ENCODE measurements around the gene UBE3B. TPM values are rescaled to one million over a fixed set of nuclear protein-coding genes. Genes with fewer than 3 reads are reported as not detected.

Gene UBE3B
- total and polyA plus RNA-seq, 2 donors (not counting 1 experiment from before 2014, with no cell fraction given) = 27.2 to 52.1 TPM

- Histone ChIP-seq H3K4me3 (ENCODE audit: control extremely low read depth in 1 of 5, extremely low read depth in 1 of 5, insufficient read depth in 1 of 5, low read depth in 2 of 5, low read length in 4 of 5) (no peak overlapping the region), H4K20me1 (ENCODE audit: control insufficient read depth, insufficient read depth, low read length, poor library complexity, severe bottlenecking) (no peaks in the 10 kb centered on the region), H2AFZ (ENCODE audit: insufficient read depth, low read depth, low read length, poor library complexity, severe bottlenecking) (no peak overlapping the region), H3K27ac (ENCODE audit: low read length in 2 of 2) (no peak overlapping the region), H3K36me3 (replicated peaks in 1 of 2; ENCODE audit: control extremely low read depth in 1 of 2, control insufficient read depth in 1 of 2, extremely low read depth in 1 of 2, insufficient read depth in 2 of 2, low read length in 1 of 2) (no peaks in the 10 kb centered on the region), H3K9me3 (ENCODE audit: control extremely low read depth in 1 of 3, control insufficient read depth in 2 of 3, insufficient read depth in 1 of 3, low read length in 2 of 3) (no peaks in the 10 kb centered on the region), H3K4me2 (replicated peaks; ENCODE audit: low read depth, low read length, poor library complexity, severe bottlenecking) (no peak overlapping the region), H3K4me1 (ENCODE audit: control insufficient read depth in 2 of 2, insufficient read depth in 2 of 2, low read length in 2 of 2) (no peaks in the 10 kb centered on the region), H3K79me2 (ENCODE audit: control insufficient read depth, insufficient read depth, low read length) (no peaks in the 10 kb centered on the region), H3K9ac (ENCODE audit: low read length) (no peak overlapping the region), H3K27me3 (replicated peaks in 1 of 4; ENCODE audit: control extremely low read depth in 1 of 4, control insufficient read depth in 3 of 4, insufficient read depth in 4 of 4, low read length in 3 of 4) (peaks cover 0 to 14% (median 0%) of the 10 kb centered on the region in 4 experiments)
- Mint-ChIP-seq H3K27ac (no peak overlapping the region), H3K9me3 (ENCODE audit: insufficient read depth) (no peaks in the 10 kb centered on the region), H3K27me3 (peaks cover 9% of the 10 kb centered on the region), H3K4me3 (no peak overlapping the region), H3K4me1 (no peaks in the 10 kb centered on the region)
- WGBS (ENCODE audit: insufficient coverage) = 88% methylated on average over 11 of the region's 12 CpGs
- TF ChIP-seq EZH2 (IDR thresholded peaks at IDR 0.05; ENCODE audit: borderline replicate concordance, insufficient read depth, low read depth, low read length, poor library complexity, severe bottlenecking) = no peak
- TF ChIP-seq, protein P1, sequence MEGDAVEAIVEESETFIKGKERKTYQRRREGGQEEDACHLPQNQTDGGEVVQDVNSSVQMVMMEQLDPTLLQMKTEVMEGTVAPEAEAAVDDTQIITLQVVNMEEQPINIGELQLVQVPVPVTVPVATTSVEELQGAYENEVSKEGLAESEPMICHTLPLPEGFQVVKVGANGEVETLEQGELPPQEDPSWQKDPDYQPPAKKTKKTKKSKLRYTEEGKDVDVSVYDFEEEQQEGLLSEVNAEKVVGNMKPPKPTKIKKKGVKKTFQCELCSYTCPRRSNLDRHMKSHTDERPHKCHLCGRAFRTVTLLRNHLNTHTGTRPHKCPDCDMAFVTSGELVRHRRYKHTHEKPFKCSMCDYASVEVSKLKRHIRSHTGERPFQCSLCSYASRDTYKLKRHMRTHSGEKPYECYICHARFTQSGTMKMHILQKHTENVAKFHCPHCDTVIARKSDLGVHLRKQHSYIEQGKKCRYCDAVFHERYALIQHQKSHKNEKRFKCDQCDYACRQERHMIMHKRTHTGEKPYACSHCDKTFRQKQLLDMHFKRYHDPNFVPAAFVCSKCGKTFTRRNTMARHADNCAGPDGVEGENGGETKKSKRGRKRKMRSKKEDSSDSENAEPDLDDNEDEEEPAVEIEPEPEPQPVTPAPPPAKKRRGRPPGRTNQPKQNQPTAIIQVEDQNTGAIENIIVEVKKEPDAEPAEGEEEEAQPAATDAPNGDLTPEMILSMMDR (IDR thresholded peaks at IDR 0.05) = no peak
- intact Hi-C loops (cut with micrococcal nuclease) = no loop called here
- ChIA-PET CTCF (no interaction called here), POLR2A (no interaction called here)
- DNase-seq = no peak
- ATAC-seq (ENCODE audit: low read depth) = no peak
Observed at GRCh38 chr12:109550281-109550680, 72.8 kb downstream of the UBE3B start.

DNA sequence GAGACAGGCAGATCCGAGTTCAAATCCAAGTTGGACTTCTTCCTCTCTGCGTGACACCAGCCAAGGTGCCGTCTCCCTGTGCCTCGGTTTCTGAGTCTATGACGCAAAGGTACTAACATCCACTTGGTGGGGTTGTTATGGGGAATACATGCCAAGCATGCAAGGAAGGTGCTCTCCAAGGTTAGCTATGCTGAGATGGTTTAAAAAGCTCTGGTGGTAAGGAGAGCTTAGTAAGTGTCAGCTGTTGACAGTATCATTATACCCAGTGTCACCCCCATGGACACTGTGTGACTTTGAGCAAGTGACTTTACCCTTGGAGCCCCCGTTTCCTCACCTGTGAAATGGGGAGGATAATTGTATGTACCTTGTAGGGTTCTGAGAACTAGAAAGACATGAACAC is 73.7 kb downstream of the UBE3B start:
- Histone ChIP-seq H3K27me3 (replicated peaks in 1 of 4; ENCODE audit: control extremely low read depth in 1 of 4, control insufficient read depth in 3 of 4, insufficient read depth in 4 of 4, low read length in 3 of 4) (peaks cover 0 to 14% (median 0%) of the 10 kb centered on the region in 4 experiments), H3K36me3 (replicated peaks in 1 of 2; ENCODE audit: control extremely low read depth in 1 of 2, control insufficient read depth in 1 of 2, extremely low read depth in 1 of 2, insufficient read depth in 2 of 2, low read length in 1 of 2) (no peaks in the 10 kb centered on the region), H2AFZ (ENCODE audit: insufficient read depth, low read depth, low read length, poor library complexity, severe bottlenecking) (no peak overlapping the region), H3K4me1 (ENCODE audit: control insufficient read depth in 2 of 2, insufficient read depth in 2 of 2, low read length in 2 of 2) (no peaks in the 10 kb centered on the region), H4K20me1 (ENCODE audit: control insufficient read depth, insufficient read depth, low read length, poor library complexity, severe bottlenecking) (no peaks in the 10 kb centered on the region), H3K9me3 (ENCODE audit: control extremely low read depth in 1 of 3, control insufficient read depth in 2 of 3, insufficient read depth in 1 of 3, low read length in 2 of 3) (no peaks in the 10 kb centered on the region), H3K4me3 (ENCODE audit: control extremely low read depth in 1 of 5, extremely low read depth in 1 of 5, insufficient read depth in 1 of 5, low read depth in 2 of 5, low read length in 4 of 5) (no peak overlapping the region), H3K4me2 (replicated peaks; ENCODE audit: low read depth, low read length, poor library complexity, severe bottlenecking) (no peak overlapping the region), H3K79me2 (ENCODE audit: control insufficient read depth, insufficient read depth, low read length) (no peaks in the 10 kb centered on the region), H3K9ac (ENCODE audit: low read length) (no peak overlapping the region), H3K27ac (ENCODE audit: low read length in 2 of 2) (no peak overlapping the region)
- 90% methylated on average over 6 of the region's 6 CpGs for WGBS (ENCODE audit: insufficient coverage)
- ATAC-seq (ENCODE audit: low read depth) (no peak), DNase-seq (no peak)
- no peak overlapping the region for H3K27ac Mint-ChIP-seq
- no peak for TF ChIP-seq EZH2 (IDR thresholded peaks at IDR 0.05; ENCODE audit: borderline replicate concordance, insufficient read depth, low read depth, low read length, poor library complexity, severe bottlenecking)
- TF ChIP-seq, protein P1 (IDR thresholded peaks at IDR 0.05) = no peak
- H3K4me1 Mint-ChIP-seq = no peaks in the 10 kb centered on the region
- intact Hi-C loops (cut with micrococcal nuclease) = no loop called here
- ChIA-PET CTCF (interaction anchor here (0.8 kb wide), 1 partner anchor 30 kb away, joined by 3 read pairs; no protein-coding TSS in a partner anchor), POLR2A (no interaction called here)
- no peaks in the 10 kb centered on the region for H3K9me3 Mint-ChIP-seq (ENCODE audit: insufficient read depth)
- no peak overlapping the region for H3K4me3 Mint-ChIP-seq
- peaks cover 9% of the 10 kb centered on the region for H3K27me3 Mint-ChIP-seq

Data from B cell (primary cell).